Endothelial cell of umbilical vein (primary cell): Measurements from ENCODE around the gene LRP6. TPM values are rescaled to one million over a fixed set of nuclear protein-coding genes. Genes with fewer than 3 reads are reported as not detected.

Experiments used
- BruUV-seq: library from RNA; stranded (reverse); fragments of 400-500 nt; replicated peaks from 2 replicates; lab custom pipeline; 2021; lab: Mats Ljungman, UMichigan
- CTCF ChIA-PET: fragments of 300-600, 350-600 bp; sonication (Branson Sonifier 250); formaldehyde crosslinking; loops from one replicate; lab custom pipeline; 2021; ENCODE audit warnings: antibody characterized with exemption, inconsistent platforms; lab: Charles Lee
- POLR2A ChIA-PET: fragments of 300-600, 350-600 bp; sonication (Branson Sonifier 250); formaldehyde crosslinking; loops from one replicate; lab custom pipeline; 2021; ENCODE audit warnings: antibody characterized with exemption, inconsistent platforms; lab: Charles Lee
- DNase-seq: peaks from one replicate; pipeline ENCODE4 v3.0.0-alpha.2; 2011; ENCODE audit warnings: low read depth, low spot score
- FAIRE-seq: peaks from 2 replicates; lab custom pipeline; 2011; peaks lifted over from hg19 to GRCh38; lab: Jason Lieb, UNC
- H2AFZ ChIP-seq: 2 replicates; pipeline ENCODE4 v1.6.0; 2012; ENCODE audit warnings: low read depth, low read length, control low read depth, inconsistent platforms
- H3K27ac ChIP-seq: 2 replicates; pipeline ENCODE4 v1.5.1; 2011; ENCODE audit warnings: low read depth, mild to moderate bottlenecking, control low read depth, low read length, moderate library complexity; ENCODE audit not compliant: insufficient read depth
- H3K27me3 ChIP-seq, 2 experiments: 2 replicates each; pipeline versions ENCODE4 v1.6.0 to v1.6.1; 2011; ENCODE audit warnings: low read length in 2 of 2, mixed read lengths in 1 of 2; ENCODE audit not compliant: control insufficient read depth in 2 of 2, insufficient read depth in 2 of 2
- H3K36me3 ChIP-seq, 2 experiments: 2 replicates in 1 of 2; 3 replicates in 1 of 2; pipeline ENCODE4 v1.5.1; 2011; ENCODE audit warnings: low read length in 2 of 2, mild to moderate bottlenecking in 1 of 2, moderate library complexity in 1 of 2; ENCODE audit not compliant: control insufficient read depth in 2 of 2, insufficient read depth in 2 of 2; ENCODE audit errors: extremely low read depth in 1 of 2
- H3K4me1 ChIP-seq: 3 replicates; pipeline ENCODE4 v1.5.1; 2011; ENCODE audit warnings: mild to moderate bottlenecking, low read length; ENCODE audit not compliant: control insufficient read depth, insufficient read depth; ENCODE audit errors: extremely low read depth
- H3K4me2 ChIP-seq: 2 replicates; pipeline ENCODE4 v1.6.1; 2011; ENCODE audit warnings: low read length, control low read depth, mixed read lengths; ENCODE audit not compliant: insufficient read depth
- H3K4me3 ChIP-seq, 3 experiments: fragments of 200-600 bp in 1 of 3; sonication (generic), shearing (Covaris generic) in 1 of 3; replicated peaks in 1 of 3; 2 replicates each; pipeline ENCODE4 v1.5.1; 2011 to 2016; ENCODE audit warnings: control low read depth in 3 of 3, low read length in 3 of 3, mild to moderate bottlenecking in 2 of 3, inconsistent platforms in 1 of 3, low read depth in 1 of 3, moderate library complexity in 1 of 3; ENCODE audit not compliant: insufficient read depth in 1 of 3
- H3K79me2 ChIP-seq: 2 replicates; pipeline ENCODE4 v1.6.0; 2012; ENCODE audit warnings: low read length, inconsistent platforms; ENCODE audit not compliant: control insufficient read depth, insufficient read depth
- H3K9ac ChIP-seq: replicated peaks from 2 replicates; pipeline ENCODE3; 2011; ENCODE audit warnings: low read length, control low read depth; ENCODE audit not compliant: insufficient read depth; ENCODE audit errors: extremely low read depth
- H3K9me1 ChIP-seq: replicated peaks from 3 replicates; pipeline ENCODE4 v1.6.0; 2011; ENCODE audit warnings: mild to moderate bottlenecking, low read length; ENCODE audit not compliant: control insufficient read depth, insufficient read depth; ENCODE audit errors: extremely low read depth
- H3K9me3 ChIP-seq: replicated peaks from 2 replicates; pipeline ENCODE4 v1.5.1; 2012; ENCODE audit warnings: low read length, inconsistent platforms; ENCODE audit not compliant: control insufficient read depth, insufficient read depth
- H4K20me1 ChIP-seq: replicated peaks from 2 replicates; pipeline ENCODE3; 2011; ENCODE audit warnings: mild to moderate bottlenecking, low read length; ENCODE audit not compliant: control insufficient read depth, insufficient read depth; ENCODE audit errors: extremely low read depth
- EZH2 ChIP-seq: IDR thresholded peaks from 2 replicates; pipeline ENCODE4 v1.6.1; 2012; ENCODE audit warnings: borderline replicate concordance, low read depth, mild to moderate bottlenecking, moderate library complexity, low read length, inconsistent platforms; ENCODE audit not compliant: severe bottlenecking
- FOS ChIP-seq: IDR thresholded peaks from 2 replicates; pipeline ENCODE4 v1.6.1; 2011; ENCODE audit warnings: mild to moderate bottlenecking, low read length, moderate library complexity, borderline replicate concordance; ENCODE audit not compliant: insufficient read depth
- GATA2 ChIP-seq: IDR thresholded peaks from 2 replicates; pipeline ENCODE4 v1.7.0; 2011; ENCODE audit warnings: low read depth, mild to moderate bottlenecking, moderate library complexity, mixed read lengths, low read length; ENCODE audit not compliant: insufficient read length, insufficient read depth
- JUN ChIP-seq: IDR thresholded peaks from 2 replicates; pipeline ENCODE4 v1.6.1; 2011; ENCODE audit warnings: borderline replicate concordance, low read depth; ENCODE audit not compliant: insufficient read length, insufficient read depth
- MYC ChIP-seq: IDR thresholded peaks from one replicate; pipeline ENCODE4 v1.6.1; 2011; ENCODE audit warnings: mild to moderate bottlenecking, low read depth, low read length
- POLR2A ChIP-seq: IDR thresholded peaks from 2 replicates; pipeline ENCODE4 v1.6.1; 2012; ENCODE audit warnings: low read depth, mild to moderate bottlenecking, control low read depth, low read length
- POLR2AphosphoS5 ChIP-seq: IDR thresholded peaks from 2 replicates; pipeline ENCODE4 v1.6.1; 2012; ENCODE audit warnings: low read depth, mild to moderate bottlenecking, control low read depth, low read length, moderate library complexity; ENCODE audit not compliant: insufficient read depth
- dilution Hi-C: fragments of 300-500 bp; cut with MboI; formaldehyde crosslinking; loops from one replicate; pipeline ENCODE4 v1.15.0; 2019; ENCODE audit warnings: low sequenced_read_pairs; ENCODE audit not compliant: extremely low pct_ligation_motif_present
- intact Hi-C: fragments of 100-400 bp; cut with micrococcal nuclease; formaldehyde crosslinking; loops from one replicate; pipeline ENCODE4 v1.10.0; 2022
- polyA plus RNA-seq, 4 experiments: library from polyadenylated mRNA; depleted of rRNA in 3 of 4; stranded (reverse) in 3 of 4; unstranded in 1 of 4; fragments of >200 nt; gene quantifications; 2 replicates each; pipeline versions ENCODE4 v1.2.1 to v1.2.3, GENCODE V29; 2011 to 2012; ENCODE audit warnings: missing spikeins in 1 of 4
- total RNA-seq: library from RNA; stranded (reverse); gene quantifications from 2 replicates; pipeline ENCODE4 v1.2.3, GENCODE V29; 2021
- TF ChIP-seq, protein P1 (sequence below): IDR thresholded peaks from 2 replicates; pipeline ENCODE4 v1.6.1; 2011; ENCODE audit not compliant: insufficient read depth, insufficient read length
- TF ChIP-seq, protein P2 (sequence below), 2 donors: IDR thresholded peaks; 1 replicate in 1 of 2; 2 replicates in 1 of 2; pipeline ENCODE4 v1.5.1; 2011; ENCODE audit warnings: low read length in 2 of 2, mild to moderate bottlenecking in 2 of 2, moderate library complexity in 2 of 2, control low read depth in 1 of 2, inconsistent platforms in 1 of 2, low read depth in 1 of 2; ENCODE audit not compliant: insufficient read depth in 1 of 2; ENCODE audit errors: extremely low read depth in 1 of 2

Gene LRP6
- total and polyA plus RNA-seq, 2 donors (not counting 3 experiments of a cell fraction or from before 2014, with no cell fraction given): 28.5 to 41.7 TPM

DNA sequence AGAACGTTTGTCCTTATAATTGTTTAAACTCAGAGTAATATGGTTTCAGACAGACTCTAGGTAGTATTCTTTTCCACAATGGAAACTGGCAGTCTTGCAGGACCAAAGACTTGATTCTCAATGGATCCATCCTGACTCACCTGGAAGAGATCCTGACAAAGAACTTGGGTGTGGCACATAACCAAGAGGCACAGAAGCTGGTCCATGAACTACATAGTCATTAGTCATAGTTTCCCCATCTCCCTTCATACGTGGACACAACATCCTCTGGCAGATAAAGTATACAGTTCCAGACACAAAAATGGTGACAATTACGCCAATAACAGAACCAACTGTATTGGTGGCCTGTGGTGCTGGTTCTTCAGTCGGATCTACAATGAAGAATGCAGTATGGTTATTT, 140.3 kb downstream of the LRP6 start:
- Histone ChIP-seq H3K4me3 (no peak overlapping the region), H3K9ac (no peak overlapping the region)
- dilution Hi-C loops: no loop called here

DNA sequence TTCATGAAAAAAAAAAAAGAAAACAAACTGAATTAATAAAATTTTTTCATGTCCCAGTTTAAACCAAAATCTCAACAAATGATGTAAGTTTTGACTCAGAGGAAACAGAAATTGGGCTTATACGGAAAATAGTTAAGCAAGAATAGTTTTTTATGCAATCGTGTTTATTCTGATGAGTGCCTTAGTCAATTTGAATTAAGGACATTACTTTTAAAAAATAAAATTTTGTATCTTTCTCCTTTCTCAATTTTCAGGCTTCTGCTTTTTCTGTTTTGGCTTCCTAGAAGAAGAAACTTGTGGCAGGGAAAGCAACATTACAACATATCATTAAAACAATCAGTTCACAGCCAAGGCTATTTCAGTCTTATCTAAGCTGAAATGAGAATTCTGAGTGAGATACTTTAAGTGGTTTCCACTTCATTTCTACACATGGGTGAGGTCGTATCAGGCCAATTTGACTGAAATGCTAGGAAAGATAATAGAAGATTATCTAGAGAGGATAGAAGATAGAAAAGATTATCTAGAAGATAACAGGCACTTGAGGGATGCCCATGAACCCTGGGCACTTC, 143.7 kb downstream of the LRP6 start:
- no TSS peak for BruUV-seq
- H3K4me1 ChIP-seq: no peaks in the 10 kb centered on the region
- H4K20me1 ChIP-seq: no peaks in the 10 kb centered on the region
- dilution Hi-C loops: no loop called here
- no peak overlapping the region for H3K27ac ChIP-seq
- H3K4me3 ChIP-seq: no peak overlapping the region
- no peak overlapping the region for H3K4me2 ChIP-seq
- no peaks in the 10 kb centered on the region for H3K9me3 ChIP-seq
- no peaks in the 10 kb centered on the region for H3K9me1 ChIP-seq
- ChIA-PET POLR2A (no interaction called here), CTCF (interaction anchor here (1.0 kb wide), 1 partner anchor 204 kb away, joined by 3 read pairs; no protein-coding TSS in a partner anchor)
- FAIRE-seq (no peak), DNase-seq (no peak)
- TF ChIP-seq POLR2AphosphoS5: no peak
- TF ChIP-seq, protein P1, sequence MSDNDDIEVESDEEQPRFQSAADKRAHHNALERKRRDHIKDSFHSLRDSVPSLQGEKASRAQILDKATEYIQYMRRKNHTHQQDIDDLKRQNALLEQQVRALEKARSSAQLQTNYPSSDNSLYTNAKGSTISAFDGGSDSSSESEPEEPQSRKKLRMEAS: no peak
- no peak for TF ChIP-seq JUN
- no peak for TF ChIP-seq FOS
- no peak for TF ChIP-seq POLR2A
- TF ChIP-seq, protein P2, sequence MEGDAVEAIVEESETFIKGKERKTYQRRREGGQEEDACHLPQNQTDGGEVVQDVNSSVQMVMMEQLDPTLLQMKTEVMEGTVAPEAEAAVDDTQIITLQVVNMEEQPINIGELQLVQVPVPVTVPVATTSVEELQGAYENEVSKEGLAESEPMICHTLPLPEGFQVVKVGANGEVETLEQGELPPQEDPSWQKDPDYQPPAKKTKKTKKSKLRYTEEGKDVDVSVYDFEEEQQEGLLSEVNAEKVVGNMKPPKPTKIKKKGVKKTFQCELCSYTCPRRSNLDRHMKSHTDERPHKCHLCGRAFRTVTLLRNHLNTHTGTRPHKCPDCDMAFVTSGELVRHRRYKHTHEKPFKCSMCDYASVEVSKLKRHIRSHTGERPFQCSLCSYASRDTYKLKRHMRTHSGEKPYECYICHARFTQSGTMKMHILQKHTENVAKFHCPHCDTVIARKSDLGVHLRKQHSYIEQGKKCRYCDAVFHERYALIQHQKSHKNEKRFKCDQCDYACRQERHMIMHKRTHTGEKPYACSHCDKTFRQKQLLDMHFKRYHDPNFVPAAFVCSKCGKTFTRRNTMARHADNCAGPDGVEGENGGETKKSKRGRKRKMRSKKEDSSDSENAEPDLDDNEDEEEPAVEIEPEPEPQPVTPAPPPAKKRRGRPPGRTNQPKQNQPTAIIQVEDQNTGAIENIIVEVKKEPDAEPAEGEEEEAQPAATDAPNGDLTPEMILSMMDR (IDR thresholded peaks at IDR 0.05; ENCODE audit: extremely low read depth in 1 of 2, insufficient read depth in 1 of 2, low read depth in 1 of 2, low read length in 2 of 2): no peak
- no peak for TF ChIP-seq GATA2
- no peak for TF ChIP-seq EZH2
- no peak for TF ChIP-seq MYC
- H3K27me3 ChIP-seq: no peaks in the 10 kb centered on the region
- intact Hi-C loops: no loop called here
- no peak overlapping the region for H2AFZ ChIP-seq
- H3K79me2 ChIP-seq: no peaks in the 10 kb centered on the region
- H3K36me3 ChIP-seq: peaks cover 9 to 10% of the 10 kb centered on the region in 2 experiments
- no peak overlapping the region for H3K9ac ChIP-seq

More for the DNA sequence above, 140.3 kb downstream of the LRP6 start:
- no TSS peak for BruUV-seq
- TF ChIP-seq, protein P1: no peak
- TF ChIP-seq GATA2: no peak
- Histone ChIP-seq H3K9me1 (no peaks in the 10 kb centered on the region), H4K20me1 (no peaks in the 10 kb centered on the region), H2AFZ (no peak overlapping the region), H3K9me3 (no peaks in the 10 kb centered on the region), H3K27ac (no peak overlapping the region), H3K36me3 (peaks cover 4 to 10% of the 10 kb centered on the region in 2 experiments), H3K79me2 (no peaks in the 10 kb centered on the region), H3K27me3 (no peaks in the 10 kb centered on the region), H3K4me1 (no peaks in the 10 kb centered on the region), H3K4me2 (no peak overlapping the region)
- DNase-seq: no peak
- ChIA-PET POLR2A (no interaction called here), CTCF (interaction anchor here (0.5 to 1.7 kb wide), 4 partner anchors 9 to 559 kb away, joined by 3 to 6 read pairs (median 3); no protein-coding TSS in a partner anchor)
- intact Hi-C loops: no loop called here
- no peak for FAIRE-seq
